Endothelial cell of umbilical vein (primary cell): Measurements from ENCODE around the gene RPL13. TPM values are rescaled to one million over a fixed set of nuclear protein-coding genes. Genes with fewer than 3 reads are reported as not detected.

Experiments used
- BruUV-seq: library from RNA; stranded (reverse); fragments of 400-500 nt; replicated peaks from 2 replicates; lab custom pipeline; 2021; lab: Mats Ljungman, UMichigan
- CTCF ChIA-PET: fragments of 300-600, 350-600 bp; sonication (Branson Sonifier 250); formaldehyde crosslinking; loops from one replicate; lab custom pipeline; 2021; ENCODE audit warnings: antibody characterized with exemption, inconsistent platforms; lab: Charles Lee
- POLR2A ChIA-PET: fragments of 300-600, 350-600 bp; sonication (Branson Sonifier 250); formaldehyde crosslinking; loops from one replicate; lab custom pipeline; 2021; ENCODE audit warnings: antibody characterized with exemption, inconsistent platforms; lab: Charles Lee
- DNase-seq: peaks from one replicate; pipeline ENCODE4 v3.0.0-alpha.2; 2011; ENCODE audit warnings: low read depth, low spot score
- FAIRE-seq: peaks from 2 replicates; lab custom pipeline; 2011; peaks lifted over from hg19 to GRCh38; lab: Jason Lieb, UNC
- H2AFZ ChIP-seq: 2 replicates; pipeline ENCODE4 v1.6.0; 2012; ENCODE audit warnings: low read depth, low read length, control low read depth, inconsistent platforms
- H3K27ac ChIP-seq: 2 replicates; pipeline ENCODE4 v1.5.1; 2011; ENCODE audit warnings: low read depth, mild to moderate bottlenecking, control low read depth, low read length, moderate library complexity; ENCODE audit not compliant: insufficient read depth
- H3K27me3 ChIP-seq, 2 experiments: 2 replicates each; pipeline versions ENCODE4 v1.6.0 to v1.6.1; 2011; ENCODE audit warnings: low read length in 2 of 2, mixed read lengths in 1 of 2; ENCODE audit not compliant: control insufficient read depth in 2 of 2, insufficient read depth in 2 of 2
- H3K36me3 ChIP-seq, 2 experiments: 2 replicates in 1 of 2; 3 replicates in 1 of 2; pipeline ENCODE4 v1.5.1; 2011; ENCODE audit warnings: low read length in 2 of 2, mild to moderate bottlenecking in 1 of 2, moderate library complexity in 1 of 2; ENCODE audit not compliant: control insufficient read depth in 2 of 2, insufficient read depth in 2 of 2; ENCODE audit errors: extremely low read depth in 1 of 2
- H3K4me1 ChIP-seq: 3 replicates; pipeline ENCODE4 v1.5.1; 2011; ENCODE audit warnings: mild to moderate bottlenecking, low read length; ENCODE audit not compliant: control insufficient read depth, insufficient read depth; ENCODE audit errors: extremely low read depth
- H3K4me2 ChIP-seq: 2 replicates; pipeline ENCODE4 v1.6.1; 2011; ENCODE audit warnings: low read length, control low read depth, mixed read lengths; ENCODE audit not compliant: insufficient read depth
- H3K4me3 ChIP-seq, 3 experiments: fragments of 200-600 bp in 1 of 3; sonication (generic), shearing (Covaris generic) in 1 of 3; replicated peaks in 1 of 3; 2 replicates each; pipeline ENCODE4 v1.5.1; 2011 to 2016; ENCODE audit warnings: control low read depth in 3 of 3, low read length in 3 of 3, mild to moderate bottlenecking in 2 of 3, inconsistent platforms in 1 of 3, low read depth in 1 of 3, moderate library complexity in 1 of 3; ENCODE audit not compliant: insufficient read depth in 1 of 3
- H3K79me2 ChIP-seq: 2 replicates; pipeline ENCODE4 v1.6.0; 2012; ENCODE audit warnings: low read length, inconsistent platforms; ENCODE audit not compliant: control insufficient read depth, insufficient read depth
- H3K9ac ChIP-seq: replicated peaks from 2 replicates; pipeline ENCODE3; 2011; ENCODE audit warnings: low read length, control low read depth; ENCODE audit not compliant: insufficient read depth; ENCODE audit errors: extremely low read depth
- H3K9me1 ChIP-seq: replicated peaks from 3 replicates; pipeline ENCODE4 v1.6.0; 2011; ENCODE audit warnings: mild to moderate bottlenecking, low read length; ENCODE audit not compliant: control insufficient read depth, insufficient read depth; ENCODE audit errors: extremely low read depth
- H3K9me3 ChIP-seq: replicated peaks from 2 replicates; pipeline ENCODE4 v1.5.1; 2012; ENCODE audit warnings: low read length, inconsistent platforms; ENCODE audit not compliant: control insufficient read depth, insufficient read depth
- H4K20me1 ChIP-seq: replicated peaks from 2 replicates; pipeline ENCODE3; 2011; ENCODE audit warnings: mild to moderate bottlenecking, low read length; ENCODE audit not compliant: control insufficient read depth, insufficient read depth; ENCODE audit errors: extremely low read depth
- FOS ChIP-seq: IDR thresholded peaks from 2 replicates; pipeline ENCODE4 v1.6.1; 2011; ENCODE audit warnings: mild to moderate bottlenecking, low read length, moderate library complexity, borderline replicate concordance; ENCODE audit not compliant: insufficient read depth
- GATA2 ChIP-seq: IDR thresholded peaks from 2 replicates; pipeline ENCODE4 v1.7.0; 2011; ENCODE audit warnings: low read depth, mild to moderate bottlenecking, moderate library complexity, mixed read lengths, low read length; ENCODE audit not compliant: insufficient read length, insufficient read depth
- MAX ChIP-seq: IDR thresholded peaks from 2 replicates; pipeline ENCODE4 v1.6.1; 2011; ENCODE audit not compliant: insufficient read depth, insufficient read length
- POLR2A ChIP-seq: IDR thresholded peaks from 2 replicates; pipeline ENCODE4 v1.6.1; 2012; ENCODE audit warnings: low read depth, mild to moderate bottlenecking, control low read depth, low read length
- POLR2AphosphoS5 ChIP-seq: IDR thresholded peaks from 2 replicates; pipeline ENCODE4 v1.6.1; 2012; ENCODE audit warnings: low read depth, mild to moderate bottlenecking, control low read depth, low read length, moderate library complexity; ENCODE audit not compliant: insufficient read depth
- dilution Hi-C: fragments of 300-500 bp; cut with MboI; formaldehyde crosslinking; loops from one replicate; pipeline ENCODE4 v1.15.0; 2019; ENCODE audit warnings: low sequenced_read_pairs; ENCODE audit not compliant: extremely low pct_ligation_motif_present
- intact Hi-C: fragments of 100-400 bp; cut with micrococcal nuclease; formaldehyde crosslinking; loops from one replicate; pipeline ENCODE4 v1.10.0; 2022
- polyA plus RNA-seq, 4 experiments: library from polyadenylated mRNA; depleted of rRNA in 3 of 4; stranded (reverse) in 3 of 4; unstranded in 1 of 4; fragments of >200 nt; gene quantifications; 2 replicates each; pipeline versions ENCODE4 v1.2.1 to v1.2.3, GENCODE V29; 2011 to 2012; ENCODE audit warnings: missing spikeins in 1 of 4
- total RNA-seq: library from RNA; stranded (reverse); gene quantifications from 2 replicates; pipeline ENCODE4 v1.2.3, GENCODE V29; 2021

Gene RPL13
- total and polyA plus RNA-seq, 2 donors (not counting 3 experiments of a cell fraction or from before 2014, with no cell fraction given), result 1,463 to 5,670 TPM

DNA sequence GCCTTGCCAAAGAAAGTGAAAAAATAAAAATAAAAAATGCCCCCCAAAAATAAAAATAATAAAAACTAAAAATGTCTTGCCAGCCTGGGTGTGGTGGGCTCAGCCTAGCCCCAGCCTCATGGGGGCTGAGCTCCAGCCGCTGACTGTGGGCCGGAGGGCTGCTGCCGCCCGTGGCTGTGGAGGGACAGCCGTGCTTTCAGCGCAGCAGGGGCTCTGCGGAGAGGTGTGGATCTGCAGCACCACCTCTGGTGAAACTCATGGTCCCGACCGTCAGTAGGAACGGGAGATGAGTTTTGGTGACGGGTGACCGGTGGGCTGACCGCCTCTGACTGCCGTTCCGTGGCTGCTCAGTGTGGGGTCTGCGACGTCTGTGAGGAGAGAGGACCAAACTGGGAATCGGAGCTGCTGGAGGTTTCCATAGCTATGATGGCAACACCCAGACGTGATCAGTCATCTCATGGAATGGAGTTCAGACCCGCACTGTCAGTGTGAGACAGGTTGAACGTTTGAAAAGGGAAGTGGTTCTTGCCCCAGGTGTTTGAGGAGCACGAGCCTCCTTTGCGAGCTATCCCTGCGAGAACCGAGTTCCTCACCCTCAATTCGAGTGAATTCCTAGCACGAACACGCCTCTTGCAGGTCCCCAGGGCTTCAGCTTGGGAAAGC is 12.0 kb upstream of the RPL13 start:
- BruUV-seq, result no TSS peak
- POLR2A ChIA-PET, result no interaction called here
- dilution Hi-C loops (no loop called here), intact Hi-C loops (no loop called here)
- Histone ChIP-seq H3K9me1 (no peaks in the 10 kb centered on the region), H3K4me1 (no peaks in the 10 kb centered on the region), H3K27me3 (no peaks in the 10 kb centered on the region), H3K36me3 (peaks cover 2 to 27% of the 10 kb centered on the region in 2 experiments), H2AFZ (no peak overlapping the region), H3K9me3 (no peaks in the 10 kb centered on the region), H4K20me1 (no peaks in the 10 kb centered on the region), H3K79me2 (no peaks in the 10 kb centered on the region), H3K27ac (no peak overlapping the region), H3K4me3 (no peak overlapping the region), H3K9ac (no peak overlapping the region), H3K4me2 (no peak overlapping the region)
- DNase-seq (no peak), FAIRE-seq (no peak)
- TF ChIP-seq FOS, result no peak
- peak; percentile 22 for TF ChIP-seq POLR2AphosphoS5
- TF ChIP-seq MAX, result no peak
- CTCF ChIA-PET, result interaction anchor here (1.8 kb wide), 1 partner anchor 9 kb away, joined by 11 read pairs; no protein-coding TSS in a partner anchor

DNA sequence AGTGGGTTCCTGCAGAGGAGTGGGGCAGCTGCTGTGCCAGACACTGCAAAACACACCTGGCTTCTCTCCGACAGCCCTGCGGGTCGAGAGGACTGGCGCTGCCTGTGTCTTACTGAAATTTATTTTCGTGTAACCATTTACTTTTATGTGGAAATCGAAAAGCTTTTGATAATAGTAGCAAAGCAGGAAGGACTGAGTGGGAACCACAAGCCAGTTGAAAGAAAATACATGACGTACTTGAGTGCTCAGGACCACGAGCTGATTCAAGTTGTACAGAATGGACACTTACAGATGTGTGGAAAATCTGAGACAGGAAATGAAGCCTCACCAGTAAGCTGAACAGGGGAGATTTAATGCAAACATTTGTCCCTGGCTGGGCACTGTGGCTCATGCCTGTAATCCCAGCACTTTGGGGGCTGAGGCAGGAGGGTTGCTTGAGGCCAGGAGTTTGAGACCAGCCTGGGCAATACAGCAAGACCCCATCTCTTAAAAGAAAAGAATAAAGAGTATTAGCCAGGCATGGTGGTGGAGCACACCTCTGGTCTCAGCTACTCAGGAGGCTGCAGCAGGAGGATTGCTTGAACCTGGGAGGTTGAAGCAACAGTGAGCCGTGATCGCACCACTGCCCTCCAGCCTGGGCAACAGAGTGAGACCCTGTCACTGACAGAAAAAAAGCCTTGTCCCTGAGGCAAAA is 11.3 kb upstream of the RPL13 start:
- no peak for TF ChIP-seq MAX
- no peak for TF ChIP-seq POLR2AphosphoS5
- no peak for TF ChIP-seq FOS
- no peak for TF ChIP-seq GATA2
- TF ChIP-seq POLR2A, result no peak
- peaks cover 2 to 31% of the 10 kb centered on the region in 2 experiments for H3K36me3 ChIP-seq
- no peak overlapping the region for H3K4me2 ChIP-seq
- no peaks in the 10 kb centered on the region for H3K27me3 ChIP-seq
- BruUV-seq, result no TSS peak
- no peaks in the 10 kb centered on the region for H4K20me1 ChIP-seq
- no peak overlapping the region for H2AFZ ChIP-seq
- no peak overlapping the region for H3K4me3 ChIP-seq
- H3K9ac ChIP-seq, result no peak overlapping the region
- H3K9me3 ChIP-seq, result no peaks in the 10 kb centered on the region
- no peaks in the 10 kb centered on the region for H3K79me2 ChIP-seq
- dilution Hi-C loops (no loop called here), intact Hi-C loops (no loop called here)
- no peak for DNase-seq
- POLR2A ChIA-PET, result no interaction called here
- no peak overlapping the region for H3K27ac ChIP-seq
- no peaks in the 10 kb centered on the region for H3K4me1 ChIP-seq
- no peaks in the 10 kb centered on the region for H3K9me1 ChIP-seq
- CTCF ChIA-PET, result interaction anchor here (1.1 to 1.8 kb wide), 2 partner anchors 8 to 12 kb away, joined by 3 to 11 read pairs; no protein-coding TSS in a partner anchor
- no peak for FAIRE-seq
